Hepatocyte (in vitro differentiated cells): ENCODE data around the gene USP44.

Source experiments
- EZH2 ChIP-seq: fragments of 200-600 bp; sonication (generic); IDR thresholded peaks from 2 replicates; pipeline ENCODE4 v1.6.1; 2016; ENCODE audit warnings: antibody characterized with exemption, mild to moderate bottlenecking, borderline replicate concordance
- EZH2phosphoT487 ChIP-seq: fragments of 200-600 bp; sonication (generic); IDR thresholded peaks from one replicate; pipeline ENCODE4 v1.6.1; 2018; ENCODE audit warnings: antibody characterized with exemption, mild to moderate bottlenecking, low read depth, moderate library complexity; ENCODE audit not compliant: unreplicated experiment, severe bottlenecking
- TF ChIP-seq, protein P1 (sequence below): fragments of 200-600 bp; sonication (generic); IDR thresholded peaks from 2 replicates; pipeline ENCODE4 v1.5.1; 2016; ENCODE audit warnings: antibody characterized with exemption, mild to moderate bottlenecking; ENCODE audit not compliant: poor library complexity

DNA sequence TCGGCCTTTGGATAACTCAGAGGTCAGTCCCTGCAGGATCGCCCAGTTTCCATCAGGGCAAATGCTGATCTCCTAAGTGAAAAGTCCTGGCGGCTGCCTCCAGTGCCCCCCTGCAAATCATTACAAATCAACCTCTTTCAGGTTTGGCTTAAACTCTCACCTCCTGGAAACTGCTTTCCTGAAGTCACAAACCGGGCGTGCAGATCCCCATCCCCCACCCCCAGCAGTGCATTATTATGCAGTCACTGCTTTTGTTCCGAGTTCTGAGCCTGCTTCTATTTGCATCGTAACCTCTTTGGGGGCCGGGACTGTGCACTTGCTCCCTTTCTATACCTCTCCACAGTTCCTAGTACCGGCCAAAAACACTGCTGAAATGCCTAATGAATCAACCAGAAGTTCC, at the start of gene USP44:
- TF ChIP-seq, protein P1, sequence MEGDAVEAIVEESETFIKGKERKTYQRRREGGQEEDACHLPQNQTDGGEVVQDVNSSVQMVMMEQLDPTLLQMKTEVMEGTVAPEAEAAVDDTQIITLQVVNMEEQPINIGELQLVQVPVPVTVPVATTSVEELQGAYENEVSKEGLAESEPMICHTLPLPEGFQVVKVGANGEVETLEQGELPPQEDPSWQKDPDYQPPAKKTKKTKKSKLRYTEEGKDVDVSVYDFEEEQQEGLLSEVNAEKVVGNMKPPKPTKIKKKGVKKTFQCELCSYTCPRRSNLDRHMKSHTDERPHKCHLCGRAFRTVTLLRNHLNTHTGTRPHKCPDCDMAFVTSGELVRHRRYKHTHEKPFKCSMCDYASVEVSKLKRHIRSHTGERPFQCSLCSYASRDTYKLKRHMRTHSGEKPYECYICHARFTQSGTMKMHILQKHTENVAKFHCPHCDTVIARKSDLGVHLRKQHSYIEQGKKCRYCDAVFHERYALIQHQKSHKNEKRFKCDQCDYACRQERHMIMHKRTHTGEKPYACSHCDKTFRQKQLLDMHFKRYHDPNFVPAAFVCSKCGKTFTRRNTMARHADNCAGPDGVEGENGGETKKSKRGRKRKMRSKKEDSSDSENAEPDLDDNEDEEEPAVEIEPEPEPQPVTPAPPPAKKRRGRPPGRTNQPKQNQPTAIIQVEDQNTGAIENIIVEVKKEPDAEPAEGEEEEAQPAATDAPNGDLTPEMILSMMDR, result no peak
- TF ChIP-seq EZH2phosphoT487 (no peak), EZH2 (no peak)
